GM12878 (cell line): ENCODE measurements around the gene PRICKLE3. TPM values are rescaled to one million over a fixed set of nuclear protein-coding genes. Genes with fewer than 3 reads are reported as not detected.
A peak's percentile ranks its signal among the peaks of the same experiment; 100 is the strongest.
"Not testable (repeated sequence)": the region's sequence is repeated elsewhere in the genome, so short reads cannot be mapped to it uniquely, and the experiment has no call there.

ENCODE experiments used
- ATAC-seq: fragments of 200-7000 bp; cut with Tn5 transposase; 3 replicates; pipeline ENCODE4 v1.9.1; 2020; ENCODE audit warnings: mild to moderate bottlenecking, moderate library complexity
- BruUV-seq: library from RNA; stranded (reverse); fragments of 400-500 nt; replicated peaks from 2 replicates; lab custom pipeline; 2021; lab: Mats Ljungman, UMichigan
- CTCF ChIA-PET: fragments of 300-600 bp; sonication (Branson Sonifier 250); formaldehyde crosslinking; extraction: SDS; loops from one replicate; lab custom pipeline; 2021; ENCODE audit warnings: inconsistent platforms; lab: Yijun Ruan, JAX
- POLR2A ChIA-PET: fragments of 350-600 bp; formaldehyde crosslinking; extraction: SDS; loops from one replicate; lab custom pipeline; 2021; ENCODE audit warnings: inconsistent platforms; lab: Charles Lee
- RAD21 ChIA-PET: fragments of 300-600 bp; sonication (Branson Sonifier 250); formaldehyde crosslinking; loops from one replicate; lab custom pipeline; 2023; ENCODE audit warnings: antibody characterized with exemption; ENCODE audit not compliant: unreplicated experiment; lab: Charles Lee
- SMC1A ChIA-PET: fragments of 300-600 bp; sonication (Branson Sonifier 250); formaldehyde crosslinking; loops from one replicate; lab custom pipeline; 2023; ENCODE audit not compliant: unreplicated experiment, uncharacterized antibody; lab: Charles Lee
- DNase-seq: peaks from one replicate; pipeline ENCODE4 v3.0.0-alpha.2; 2011; ENCODE audit warnings: low read depth, low spot score
- FAIRE-seq: peaks from 3 replicates; lab custom pipeline; 2011; peaks lifted over from hg19 to GRCh38; lab: Jason Lieb, UNC
- H2AFZ ChIP-seq: 2 replicates; pipeline ENCODE4 v1.6.0; 2011; ENCODE audit warnings: low read depth, low read length, control low read depth; ENCODE audit not compliant: control insufficient read depth
- H3K27ac ChIP-seq: 2 replicates; pipeline ENCODE4 v1.5.1; 2011; ENCODE audit warnings: control low read depth; ENCODE audit not compliant: control insufficient read depth, insufficient read depth
- H3K27me3 ChIP-seq, 2 experiments: replicated peaks in 1 of 2; 2 replicates each; pipeline versions ENCODE4 v1.6.0 to v1.6.1; 2011; ENCODE audit warnings: low read length in 1 of 2; ENCODE audit not compliant: control insufficient read depth in 2 of 2, insufficient read depth in 2 of 2
- H3K36me3 ChIP-seq, 2 experiments: 2 replicates each; pipeline ENCODE4 v1.5.1; 2011; ENCODE audit warnings: low read length in 1 of 2; ENCODE audit not compliant: control insufficient read depth in 2 of 2, insufficient read depth in 2 of 2
- H3K4me1 ChIP-seq: 2 replicates; pipeline ENCODE4 v1.6.1; 2011; ENCODE audit warnings: mild to moderate bottlenecking, low read length, moderate library complexity, mixed read lengths; ENCODE audit not compliant: control insufficient read depth, insufficient read depth
- H3K4me2 ChIP-seq: 2 replicates; pipeline ENCODE4 v1.6.0; 2011; ENCODE audit warnings: control low read depth; ENCODE audit not compliant: control insufficient read depth, insufficient read depth
- H3K4me3 ChIP-seq: fragments of 200-600 bp; sonication (generic); 2 replicates; pipeline ENCODE4 v1.5.1; 2016
- H3K79me2 ChIP-seq: 2 replicates; pipeline ENCODE4 v1.6.0; 2011; ENCODE audit warnings: low read length; ENCODE audit not compliant: control insufficient read depth, insufficient read depth
- H3K9ac ChIP-seq: 2 replicates; pipeline ENCODE4 v1.8.0; 2011; ENCODE audit warnings: low read length, control low read depth, mixed read lengths; ENCODE audit not compliant: control insufficient read depth, insufficient read depth
- H3K9me3 ChIP-seq: replicated peaks from 3 replicates; pipeline ENCODE4 v1.5.1; 2011; ENCODE audit warnings: mild to moderate bottlenecking, low read length; ENCODE audit not compliant: control insufficient read depth, insufficient read depth
- H4K20me1 ChIP-seq: 2 replicates; pipeline ENCODE4 v1.6.0; 2011; ENCODE audit not compliant: control insufficient read depth, insufficient read depth
- CTCF ChIP-seq, 3 experiments: IDR thresholded peaks in 2 of 3; conservative IDR thresholded peaks in 1 of 3; 2 replicates each; pipeline ENCODE4 v1.5.1; 2011; ENCODE audit warnings: low read depth in 3 of 3, low read length in 3 of 3, mild to moderate bottlenecking in 3 of 3, control low read depth in 2 of 3, moderate library complexity in 2 of 3, inconsistent platforms in 1 of 3, mixed read lengths in 1 of 3; ENCODE audit not compliant: control insufficient read depth in 2 of 3, insufficient read depth in 1 of 3; ENCODE audit errors: extremely low read depth in 1 of 3
- PBX3 ChIP-seq: IDR thresholded peaks from 2 replicates; pipeline ENCODE4 v1.6.1; 2011; ENCODE audit warnings: mild to moderate bottlenecking, low read depth, low read length, moderate library complexity; ENCODE audit not compliant: insufficient replicate concordance
- WGBS: methylation state at CpG from one replicate; pipeline ENCODE4 v1.1.6; 2016; ENCODE audit warnings: low lambda C conversion rate; ENCODE audit not compliant: insufficient replicate concordance, insufficient coverage; ENCODE audit errors: missing lambda C conversion rate; 5-methylcytosine and 5-hydroxymethylcytosine counted together
- in situ Hi-C: fragments of 300-500 bp; cut with MboI; formaldehyde crosslinking; loops from 9 replicates; pipeline ENCODE4 v1.14.3; 2018; ENCODE audit warnings: mixed read lengths
- intact Hi-C: fragments of 100-400 bp; cut with micrococcal nuclease; formaldehyde crosslinking; loops from one replicate; pipeline ENCODE4 v1.14.2; 2022; ENCODE audit not compliant: unreplicated experiment
- polyA plus RNA-seq, 11 experiments: library from polyadenylated mRNA; depleted of rRNA in 4 of 11; unstranded in 6 of 11; stranded (reverse) in 5 of 11; fragments of >200 nt; fragmentation: Nextera tagmentation in 4 of 11; fragmentation: Illumina TruSeq in 1 of 11; extraction: Ambion mirVana in 4 of 11; extraction: Trizol in 1 of 11; gene quantifications; 1 replicate in 1 of 11; 2 replicates in 10 of 11; pipeline versions ENCODE4 v1.2.1 to v1.2.3, GENCODE V29; 2011 to 2016; ENCODE audit warnings: inconsistent platforms in 2 of 11, missing spikeins in 2 of 11, low read depth in 1 of 11
- small RNA-seq: library from RNA; depleted of rRNA; stranded (forward); fragments of <200 nt; gene quantifications from one replicate; pipeline ENCODE3, GENCODE V24; 2014
- total RNA-seq, 4 experiments: library from RNA; depleted of rRNA in 3 of 4; stranded (reverse); fragments of >200 nt in 3 of 4; fragmentation: Illumina TruSeq in 1 of 4; extraction: Trizol in 1 of 4; gene quantifications; 2 replicates each; pipeline versions ENCODE4 v1.2.1 to v1.2.3, GENCODE V29; 2013 to 2021

The PRICKLE3 gene
- total and polyA plus RNA-seq, 10 of the 15 experiments (the other 5 are each of a cell fraction or from before 2014, with no cell fraction given), result 0.69 to 17.4 (median 7.6) TPM

GRCh38 chrX:49129427-49129826 lies 56.7 kb downstream of the PRICKLE3 start:
- POLR2A ChIA-PET, result no interaction called here
- Histone ChIP-seq H2AFZ (no peak overlapping the region), H4K20me1 (no peaks in the 10 kb centered on the region), H3K4me3 (no peak overlapping the region), H3K4me1 (no peaks in the 10 kb centered on the region), H3K9ac (no peak overlapping the region), H3K27me3 (no peaks in the 10 kb centered on the region), H3K27ac (no peak overlapping the region), H3K4me2 (no peak overlapping the region), H3K79me2 (no peaks in the 10 kb centered on the region), H3K36me3 (no peaks in the 10 kb centered on the region), H3K9me3 (no peaks in the 10 kb centered on the region)
- SMC1A ChIA-PET, result no interaction called here
- TF ChIP-seq CTCF (IDR thresholded peaks at IDR 0.05 in 2 of 3, conservative IDR thresholded peaks at IDR 0.05 in 1 of 3; ENCODE audit: control insufficient read depth in 2 of 3, extremely low read depth in 1 of 3, insufficient read depth in 1 of 3, low read depth in 3 of 3, low read length in 3 of 3), result 0 out of 6 replicates have a peak, but pooled peaks of 1 of the 3 experiments have one; percentile 4
- TF ChIP-seq PBX3, result no peak
- intact Hi-C loops (no loop called here), in situ Hi-C loops (no loop called here)
- RAD21 ChIA-PET, result no interaction called here
- ATAC-seq (no peak), DNase-seq (no peak), FAIRE-seq (no peak)
- no TSS peak for BruUV-seq
- 41% methylated on average over 4 of the region's 4 CpGs for WGBS
- CTCF ChIA-PET, result no interaction called here

- ATAC-seq, H3K36me3 ChIP-seq, intact Hi-C loops, H3K4me1 ChIP-seq, H3K27ac ChIP-seq, H3K4me2 ChIP-seq, in situ Hi-C loops, CTCF ChIA-PET, H3K4me3 ChIP-seq, H2AFZ ChIP-seq, H3K9ac ChIP-seq, POLR2A ChIA-PET, H3K9me3 ChIP-seq, H3K27me3 ChIP-seq, RAD21 ChIA-PET, FAIRE-seq, BruUV-seq, DNase-seq, H3K79me2 ChIP-seq, H4K20me1 ChIP-seq: not testable (repeated sequence)
- SMC1A ChIA-PET, result interaction anchor here (0.7 to 1.5 kb wide), 2 partner anchors 10 to 12 kb away, joined by 3 read pairs; no protein-coding TSS in a partner anchor
- 49% methylated on average over 12 of the region's 13 CpGs for WGBS
These were observed 58.4 kb downstream of the PRICKLE3 start for GRCh38 chrX:49127742-49128258.

Small RNA genes within 50 kb of the gene (small RNA-seq; reads per million reads assigned to genes)
- gene RN7SL262P, result not detected

Other genes with a start within 250 kb of the PRICKLE3 start
Only the 7 nearest of the 18 such genes appear.
- 23.6 and 26.6 TPM in 2 replicates for gene GPKOW, start 62.6 kb downstream of the PRICKLE3 start, total RNA-seq (2014; rRNA removed)
- 15.7 and 16.5 TPM in 2 replicates for gene GPKOW, start 62.6 kb downstream of the PRICKLE3 start, total RNA-seq (2014; rRNA removed; fragmentation: Illumina TruSeq; extraction: Trizol)
- 18.9 and 21.8 TPM in 2 replicates for gene GPKOW, start 62.6 kb downstream of the PRICKLE3 start, total RNA-seq (2021)
- gene GPKOW, start 62.6 kb downstream of the PRICKLE3 start, polyA plus RNA-seq (2011; rRNA removed), result 20.1 and 25.5 TPM in 2 replicates
- 13.9 and 20.6 TPM in 2 replicates for gene GPKOW, start 62.6 kb downstream of the PRICKLE3 start, polyA plus RNA-seq (2014; fragmentation: Illumina TruSeq; extraction: Trizol)
- gene GPKOW, start 62.6 kb downstream of the PRICKLE3 start, polyA plus RNA-seq (2014; fragmentation: Nextera tagmentation; extraction: Ambion mirVana), result 1 to 10 TPM; 3.3 to 5.1 TPM
- gene GPKOW, start 62.6 kb downstream of the PRICKLE3 start, polyA plus RNA-seq (2014; rRNA removed), result 23.0 and 25.0 TPM in 2 replicates
- gene GPKOW, start 62.6 kb downstream of the PRICKLE3 start, polyA plus RNA-seq (2016; fragmentation: Nextera tagmentation; extraction: Ambion mirVana), result 10 to 100 TPM; 21.1 to 24.6 TPM
- gene MAGIX, start 23.6 kb downstream of the PRICKLE3 start, total RNA-seq (2014; rRNA removed), result 1.3 and 2.5 TPM in 2 replicates
- 0.09 and 0.18 TPM in 2 replicates for gene MAGIX, start 23.6 kb downstream of the PRICKLE3 start, total RNA-seq (2014; rRNA removed; fragmentation: Illumina TruSeq; extraction: Trizol)
- 0.66 and 1.3 TPM in 2 replicates for gene MAGIX, start 23.6 kb downstream of the PRICKLE3 start, total RNA-seq (2021)
- gene MAGIX, start 23.6 kb downstream of the PRICKLE3 start, polyA plus RNA-seq (2011; rRNA removed), result 0.30 and 0.33 TPM in 2 replicates
- 0.31 TPM in 1 of 2 replicates, not detected in the other for gene MAGIX, start 23.6 kb downstream of the PRICKLE3 start, polyA plus RNA-seq (2014; fragmentation: Illumina TruSeq; extraction: Trizol)
- under 1 TPM; 0.03 to 0.09 TPM for gene MAGIX, start 23.6 kb downstream of the PRICKLE3 start, polyA plus RNA-seq (2014; fragmentation: Nextera tagmentation; extraction: Ambion mirVana)
- gene MAGIX, start 23.6 kb downstream of the PRICKLE3 start, polyA plus RNA-seq (2014; rRNA removed), result 1.4 and 2.0 TPM in 2 replicates
- 1 to 10 TPM; 1.4 to 1.8 TPM for gene MAGIX, start 23.6 kb downstream of the PRICKLE3 start, polyA plus RNA-seq (2016; fragmentation: Nextera tagmentation; extraction: Ambion mirVana)
- gene PLP2, start 14.5 kb downstream of the PRICKLE3 start, total RNA-seq (2014; rRNA removed), result 51.8 and 56.6 TPM in 2 replicates
- gene PLP2, start 14.5 kb downstream of the PRICKLE3 start, total RNA-seq (2014; rRNA removed; fragmentation: Illumina TruSeq; extraction: Trizol), result 55.8 and 60.1 TPM in 2 replicates
- 102 and 106 TPM in 2 replicates for gene PLP2, start 14.5 kb downstream of the PRICKLE3 start, total RNA-seq (2021)
- gene PLP2, start 14.5 kb downstream of the PRICKLE3 start, polyA plus RNA-seq (2011; rRNA removed), result 62.3 and 78.2 TPM in 2 replicates
- gene PLP2, start 14.5 kb downstream of the PRICKLE3 start, polyA plus RNA-seq (2014; fragmentation: Illumina TruSeq; extraction: Trizol), result 149 and 177 TPM in 2 replicates
- gene PLP2, start 14.5 kb downstream of the PRICKLE3 start, polyA plus RNA-seq (2014; fragmentation: Nextera tagmentation; extraction: Ambion mirVana), result 100 to 1,000 TPM; 100 to 140 TPM
- gene PLP2, start 14.5 kb downstream of the PRICKLE3 start, polyA plus RNA-seq (2014; rRNA removed), result 71.0 and 74.8 TPM in 2 replicates
- gene PLP2, start 14.5 kb downstream of the PRICKLE3 start, polyA plus RNA-seq (2016; fragmentation: Nextera tagmentation; extraction: Ambion mirVana), result 100 to 1,000 TPM in 1 of 2 experiments, 10 to 100 TPM in 1; 98.3 to 101 TPM
- gene SYP, start 13.8 kb upstream of the PRICKLE3 start, total RNA-seq (2014; rRNA removed), result 0.68 and 0.76 TPM in 2 replicates
- gene SYP, start 13.8 kb upstream of the PRICKLE3 start, total RNA-seq (2014; rRNA removed; fragmentation: Illumina TruSeq; extraction: Trizol), result 0.81 and 1.0 TPM in 2 replicates
- gene SYP, start 13.8 kb upstream of the PRICKLE3 start, total RNA-seq (2021), result 0.48 and 0.49 TPM in 2 replicates
- gene SYP, start 13.8 kb upstream of the PRICKLE3 start, polyA plus RNA-seq (2011; rRNA removed), result 0.85 and 0.87 TPM in 2 replicates
- gene SYP, start 13.8 kb upstream of the PRICKLE3 start, polyA plus RNA-seq (2014; fragmentation: Illumina TruSeq; extraction: Trizol), result 0.68 and 0.86 TPM in 2 replicates
- under 1 TPM; 0.34 to 0.47 TPM for gene SYP, start 13.8 kb upstream of the PRICKLE3 start, polyA plus RNA-seq (2014; fragmentation: Nextera tagmentation; extraction: Ambion mirVana)
- 1.2 and 1.7 TPM in 2 replicates for gene SYP, start 13.8 kb upstream of the PRICKLE3 start, polyA plus RNA-seq (2014; rRNA removed)
- gene SYP, start 13.8 kb upstream of the PRICKLE3 start, polyA plus RNA-seq (2016; fragmentation: Nextera tagmentation; extraction: Ambion mirVana), result 1 to 10 TPM; 1.0 to 1.1 TPM
- not detected in 2 replicates for gene CACNA1F, start 47.0 kb upstream of the PRICKLE3 start, total RNA-seq (2014; rRNA removed)
- gene CACNA1F, start 47.0 kb upstream of the PRICKLE3 start, total RNA-seq (2014; rRNA removed; fragmentation: Illumina TruSeq; extraction: Trizol), result not detected in 2 replicates
- gene CACNA1F, start 47.0 kb upstream of the PRICKLE3 start, total RNA-seq (2021), result 0.05 TPM in 2 replicates
- gene CACNA1F, start 47.0 kb upstream of the PRICKLE3 start, polyA plus RNA-seq (2011; rRNA removed), result 0.03 and 0.19 TPM in 2 replicates
- 0.01 TPM in 1 of 2 replicates, not detected in the other for gene CACNA1F, start 47.0 kb upstream of the PRICKLE3 start, polyA plus RNA-seq (2014; fragmentation: Illumina TruSeq; extraction: Trizol)
- gene CACNA1F, start 47.0 kb upstream of the PRICKLE3 start, polyA plus RNA-seq (2014; fragmentation: Nextera tagmentation; extraction: Ambion mirVana), result not detected
- gene CACNA1F, start 47.0 kb upstream of the PRICKLE3 start, polyA plus RNA-seq (2014; rRNA removed), result 0.04 and 0.13 TPM in 2 replicates
- gene CACNA1F, start 47.0 kb upstream of the PRICKLE3 start, polyA plus RNA-seq (2016; fragmentation: Nextera tagmentation; extraction: Ambion mirVana), result under 1 TPM in 1 of 2 experiments, not detected in 1; 0.32 TPM
- gene CCDC22, start 49.1 kb upstream of the PRICKLE3 start, total RNA-seq (2014; rRNA removed), result 14.5 and 16.8 TPM in 2 replicates
- 5.1 and 5.2 TPM in 2 replicates for gene CCDC22, start 49.1 kb upstream of the PRICKLE3 start, total RNA-seq (2014; rRNA removed; fragmentation: Illumina TruSeq; extraction: Trizol)
- gene CCDC22, start 49.1 kb upstream of the PRICKLE3 start, total RNA-seq (2021), result 23.6 and 24.6 TPM in 2 replicates
- gene CCDC22, start 49.1 kb upstream of the PRICKLE3 start, polyA plus RNA-seq (2011; rRNA removed), result 4.4 and 13.9 TPM in 2 replicates
- gene CCDC22, start 49.1 kb upstream of the PRICKLE3 start, polyA plus RNA-seq (2014; fragmentation: Illumina TruSeq; extraction: Trizol), result 1.8 and 5.0 TPM in 2 replicates
- gene CCDC22, start 49.1 kb upstream of the PRICKLE3 start, polyA plus RNA-seq (2014; fragmentation: Nextera tagmentation; extraction: Ambion mirVana), result 1 to 10 TPM in 1 of 2 experiments, under 1 TPM in 1; 0.34 to 1.6 TPM
- gene CCDC22, start 49.1 kb upstream of the PRICKLE3 start, polyA plus RNA-seq (2014; rRNA removed), result 15.1 and 18.6 TPM in 2 replicates
- gene CCDC22, start 49.1 kb upstream of the PRICKLE3 start, polyA plus RNA-seq (2016; fragmentation: Nextera tagmentation; extraction: Ambion mirVana), result 10 to 100 TPM; 16.1 to 18.2 TPM
- gene FOXP3, start 78.3 kb upstream of the PRICKLE3 start, total RNA-seq (2014; rRNA removed), result not detected in 2 replicates
- gene FOXP3, start 78.3 kb upstream of the PRICKLE3 start, total RNA-seq (2014; rRNA removed; fragmentation: Illumina TruSeq; extraction: Trizol), result 0.04 TPM in 1 of 2 replicates, not detected in the other
- 0.21 and 0.24 TPM in 2 replicates for gene FOXP3, start 78.3 kb upstream of the PRICKLE3 start, total RNA-seq (2021)
- 0.08 TPM in 1 of 2 replicates, not detected in the other for gene FOXP3, start 78.3 kb upstream of the PRICKLE3 start, polyA plus RNA-seq (2011; rRNA removed)
- 0.06 and 0.10 TPM in 2 replicates for gene FOXP3, start 78.3 kb upstream of the PRICKLE3 start, polyA plus RNA-seq (2014; fragmentation: Illumina TruSeq; extraction: Trizol)
- under 1 TPM in 1 of 2 experiments, not detected in 1; 0.02 TPM for gene FOXP3, start 78.3 kb upstream of the PRICKLE3 start, polyA plus RNA-seq (2014; fragmentation: Nextera tagmentation; extraction: Ambion mirVana)
- gene FOXP3, start 78.3 kb upstream of the PRICKLE3 start, polyA plus RNA-seq (2014; rRNA removed), result 0.09 and 0.13 TPM in 2 replicates
- under 1 TPM in 1 of 2 experiments, not detected in 1; 0.09 TPM for gene FOXP3, start 78.3 kb upstream of the PRICKLE3 start, polyA plus RNA-seq (2016; fragmentation: Nextera tagmentation; extraction: Ambion mirVana)